HK-2 (cell line): ENCODE data around the gene CACNB1.

Experiments
- DNase-seq: peaks from one replicate; pipeline ENCODE4 v3.0.0-alpha.2; 2018; ENCODE audit not compliant: unreplicated experiment

CACNB1 gene

GRCh38 chr17:39123627-39124026 lies 73.8 kb downstream of the CACNB1 start:
- no peak for DNase-seq
